MM.1S (cell line): ENCODE data around the gene FOXA2.

ENCODE experiments used
- DNase-seq: peaks from one replicate; pipeline ENCODE4 v3.0.0-alpha.2; 2015
- H2AFZ ChIP-seq: fragments of 300-600 bp; sonication (generic); 2 replicates; pipeline ENCODE4 v1.6.0; 2016; ENCODE audit warnings: antibody characterized with exemption, low read length
- H3F3A ChIP-seq: fragments of 300-600 bp; sonication (generic); 2 replicates; pipeline ENCODE4 v1.6.1; 2016; ENCODE audit warnings: mild to moderate bottlenecking, antibody characterized with exemption, low read length, moderate library complexity, mixed read lengths; ENCODE audit not compliant: insufficient read depth
- H3K27ac ChIP-seq: fragments of 300-600 bp; sonication (generic); 2 replicates; pipeline ENCODE4 v1.5.1; 2016; ENCODE audit warnings: mild to moderate bottlenecking, low read length
- H3K27me3 ChIP-seq: fragments of 300-600 bp; sonication (generic); replicated peaks from 2 replicates; pipeline ENCODE4 v1.6.0; 2016; ENCODE audit warnings: low read length; ENCODE audit not compliant: insufficient read depth
- H3K36me3 ChIP-seq: fragments of 300-600 bp; sonication (generic); replicated peaks from 2 replicates; pipeline ENCODE4 v1.6.1; 2016; ENCODE audit warnings: mild to moderate bottlenecking, low read length, mixed read lengths; ENCODE audit not compliant: insufficient read depth
- H3K4me1 ChIP-seq: fragments of 300-600 bp; sonication (generic); 2 replicates; pipeline ENCODE4 v1.6.1; 2016; ENCODE audit warnings: low read length, mixed read lengths
- H3K4me2 ChIP-seq: fragments of 300-600 bp; sonication (generic); 2 replicates; pipeline ENCODE4 v1.6.0; 2016; ENCODE audit warnings: low read depth, low read length
- H3K4me3 ChIP-seq: fragments of 300-600 bp; sonication (generic); 2 replicates; pipeline ENCODE4 v1.5.1; 2016; ENCODE audit warnings: low read length, mixed read lengths
- H3K79me2 ChIP-seq: fragments of 300-600 bp; sonication (generic); 2 replicates; pipeline ENCODE4 v1.6.1; 2016; ENCODE audit warnings: mixed run types, low read length, mixed read lengths
- H3K9ac ChIP-seq: fragments of 300-600 bp; sonication (generic); 2 replicates; pipeline ENCODE4 v1.6.1; 2016; ENCODE audit warnings: low read length, mixed read lengths
- H3K9me2 ChIP-seq: fragments of 300-600 bp; sonication (generic); replicated peaks from 2 replicates; pipeline ENCODE4 v1.6.1; 2016; ENCODE audit warnings: mild to moderate bottlenecking, low read length, mixed read lengths; ENCODE audit not compliant: insufficient read depth
- H3K9me3 ChIP-seq: fragments of 300-600 bp; sonication (generic); replicated peaks from 2 replicates; pipeline ENCODE4 v1.6.1; 2016; ENCODE audit warnings: mild to moderate bottlenecking, low read length, mixed read lengths; ENCODE audit not compliant: insufficient read depth
- H4K20me1 ChIP-seq: fragments of 300-600 bp; sonication (generic); 2 replicates; pipeline ENCODE4 v1.6.1; 2016; ENCODE audit warnings: mild to moderate bottlenecking, low read length, moderate library complexity, mixed read lengths; ENCODE audit not compliant: insufficient read depth
- EZH2 ChIP-seq: fragments of 300-600 bp; sonication (generic); optimal IDR thresholded peaks from 2 replicates; pipeline ENCODE3; 2017; ENCODE audit warnings: low read depth, mild to moderate bottlenecking, antibody characterized with exemption, low read length, mixed read lengths
- EZH2phosphoT487 ChIP-seq: fragments of 300-600 bp; sonication (generic); IDR thresholded peaks from 2 replicates; pipeline ENCODE4 v1.6.1; 2018; ENCODE audit warnings: antibody characterized with exemption, low read length
- TF ChIP-seq, protein P1 (sequence below): fragments of 300-600 bp; sonication (generic); IDR thresholded peaks from 2 replicates; pipeline ENCODE4 v1.5.1; 2016; ENCODE audit warnings: antibody characterized with exemption, low read length, mixed read lengths

FOXA2 gene

DNA sequence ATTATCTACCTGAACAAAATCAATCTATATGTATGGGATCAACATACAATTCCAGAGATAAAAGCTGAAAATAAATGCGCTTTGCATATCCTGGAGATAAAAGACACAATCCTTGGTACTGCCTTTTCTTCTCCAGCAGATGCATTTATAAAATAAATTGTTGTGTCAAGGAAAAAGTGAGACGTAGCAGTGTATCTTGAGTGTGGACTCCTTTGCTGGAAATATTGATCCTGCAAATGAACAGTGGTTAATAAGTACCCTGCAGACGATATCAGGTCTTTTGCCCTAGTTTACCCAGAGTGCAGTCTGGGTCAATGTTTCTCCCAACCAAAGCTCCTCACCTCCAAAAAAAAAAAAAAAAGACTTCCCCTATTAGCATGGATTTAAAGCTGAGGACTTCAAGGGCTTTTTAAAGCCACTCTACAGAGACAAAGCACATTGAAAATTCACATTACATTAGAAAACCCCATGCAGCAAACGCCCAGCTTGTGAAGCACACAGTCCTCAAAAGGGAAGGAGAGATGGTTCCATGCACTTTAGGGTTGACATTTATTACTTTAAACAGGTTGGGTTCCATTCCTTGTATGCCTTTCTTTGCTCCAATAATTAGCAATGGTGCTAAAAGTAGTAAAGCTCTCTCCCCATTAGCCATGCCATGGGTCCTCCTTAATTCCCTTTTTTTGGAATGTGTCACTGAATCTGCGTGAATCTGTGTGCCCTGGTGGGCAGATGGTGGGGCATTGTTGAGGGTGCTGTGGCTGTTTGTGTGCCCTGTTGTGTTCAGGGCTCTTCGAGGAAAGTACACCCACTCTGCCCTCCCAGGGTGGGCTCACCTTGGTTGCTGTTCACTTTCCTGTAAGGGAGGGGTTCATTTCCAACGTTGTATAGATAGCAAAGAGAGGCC, 21.1 kb downstream of the FOXA2 start:
- no peaks in the 10 kb centered on the region for H4K20me1 ChIP-seq
- no peak for DNase-seq
- H3K79me2 ChIP-seq = no peaks in the 10 kb centered on the region
- TF ChIP-seq, protein P1, sequence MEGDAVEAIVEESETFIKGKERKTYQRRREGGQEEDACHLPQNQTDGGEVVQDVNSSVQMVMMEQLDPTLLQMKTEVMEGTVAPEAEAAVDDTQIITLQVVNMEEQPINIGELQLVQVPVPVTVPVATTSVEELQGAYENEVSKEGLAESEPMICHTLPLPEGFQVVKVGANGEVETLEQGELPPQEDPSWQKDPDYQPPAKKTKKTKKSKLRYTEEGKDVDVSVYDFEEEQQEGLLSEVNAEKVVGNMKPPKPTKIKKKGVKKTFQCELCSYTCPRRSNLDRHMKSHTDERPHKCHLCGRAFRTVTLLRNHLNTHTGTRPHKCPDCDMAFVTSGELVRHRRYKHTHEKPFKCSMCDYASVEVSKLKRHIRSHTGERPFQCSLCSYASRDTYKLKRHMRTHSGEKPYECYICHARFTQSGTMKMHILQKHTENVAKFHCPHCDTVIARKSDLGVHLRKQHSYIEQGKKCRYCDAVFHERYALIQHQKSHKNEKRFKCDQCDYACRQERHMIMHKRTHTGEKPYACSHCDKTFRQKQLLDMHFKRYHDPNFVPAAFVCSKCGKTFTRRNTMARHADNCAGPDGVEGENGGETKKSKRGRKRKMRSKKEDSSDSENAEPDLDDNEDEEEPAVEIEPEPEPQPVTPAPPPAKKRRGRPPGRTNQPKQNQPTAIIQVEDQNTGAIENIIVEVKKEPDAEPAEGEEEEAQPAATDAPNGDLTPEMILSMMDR = no peak
- TF ChIP-seq EZH2phosphoT487 (no peak), EZH2 (no peak)
- H3K4me2 ChIP-seq = no peak overlapping the region
- H3K9me2 ChIP-seq = no peaks in the 10 kb centered on the region
- H3K27me3 ChIP-seq = no peaks in the 10 kb centered on the region
- no peak overlapping the region for H2AFZ ChIP-seq
- no peaks in the 10 kb centered on the region for H3F3A ChIP-seq
- H3K4me1 ChIP-seq = no peaks in the 10 kb centered on the region
- H3K36me3 ChIP-seq = no peaks in the 10 kb centered on the region
- no peak overlapping the region for H3K27ac ChIP-seq
- H3K4me3 ChIP-seq = no peak overlapping the region
- no peak overlapping the region for H3K9ac ChIP-seq
- H3K9me3 ChIP-seq = no peaks in the 10 kb centered on the region

DNA sequence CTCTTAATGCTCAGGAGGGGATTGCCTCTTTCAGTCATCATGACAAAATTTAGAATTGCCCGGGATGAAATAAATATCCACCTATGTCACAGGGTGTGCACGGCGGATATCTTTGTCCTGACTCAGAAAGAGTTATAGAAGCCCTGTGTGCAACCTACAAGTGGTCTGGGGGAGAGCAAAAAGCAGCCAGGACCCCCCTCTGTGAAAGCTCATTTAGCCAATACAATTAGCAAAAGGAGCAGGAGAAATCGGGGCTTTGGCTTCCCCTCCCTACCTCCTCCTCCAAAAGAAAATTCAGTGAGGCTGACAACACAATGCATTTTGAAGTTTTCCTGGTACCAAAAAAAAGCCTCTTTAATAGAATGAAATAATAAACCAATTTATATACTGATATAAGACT, 21.8 kb downstream of the FOXA2 start:
- no peaks in the 10 kb centered on the region for H3K9me3 ChIP-seq
- no peaks in the 10 kb centered on the region for H3K36me3 ChIP-seq
- DNase-seq = no peak
- no peak overlapping the region for H3K4me2 ChIP-seq
- no peaks in the 10 kb centered on the region for H3F3A ChIP-seq
- no peaks in the 10 kb centered on the region for H4K20me1 ChIP-seq
- no peaks in the 10 kb centered on the region for H3K27me3 ChIP-seq
- no peaks in the 10 kb centered on the region for H3K4me1 ChIP-seq
- no peak overlapping the region for H3K27ac ChIP-seq
- no peaks in the 10 kb centered on the region for H3K9me2 ChIP-seq
- H3K9ac ChIP-seq = no peak overlapping the region
- no peak overlapping the region for H2AFZ ChIP-seq
- H3K4me3 ChIP-seq = no peak overlapping the region
- H3K79me2 ChIP-seq = no peaks in the 10 kb centered on the region
- TF ChIP-seq EZH2 (no peak), EZH2phosphoT487 (no peak)
- TF ChIP-seq, protein P1 = no peak

DNA sequence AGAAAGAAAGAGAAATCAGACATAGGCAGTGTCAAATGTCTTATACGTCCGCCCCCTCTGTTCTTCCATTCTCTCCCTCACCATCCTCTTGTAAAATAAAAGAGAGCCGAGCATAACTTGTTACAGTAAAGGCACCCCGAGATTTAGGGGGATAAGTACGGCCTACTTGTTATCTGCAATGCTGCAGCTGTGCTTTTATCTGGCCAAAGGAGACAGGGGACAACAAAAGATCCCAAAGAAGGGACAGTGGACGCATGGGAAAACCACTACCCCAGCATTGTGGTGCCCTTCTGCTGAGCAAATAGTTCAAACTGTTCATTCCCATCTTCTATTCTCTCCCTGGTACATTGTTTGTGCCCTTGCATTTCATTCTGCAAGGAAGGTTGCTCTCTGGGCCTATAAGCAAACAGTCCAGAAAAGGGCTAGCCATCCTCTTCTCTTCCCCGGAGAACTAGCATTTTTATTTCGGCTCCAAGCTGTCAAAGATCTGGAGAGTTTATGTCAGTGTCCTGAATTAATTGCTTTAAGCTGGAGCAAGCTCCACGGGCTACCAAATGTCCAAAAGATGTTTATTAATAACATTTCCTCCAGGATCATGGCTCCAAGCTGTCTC, 22.3 kb downstream of the FOXA2 start:
- Histone ChIP-seq H3K4me1 (no peaks in the 10 kb centered on the region), H3K4me3 (no peak overlapping the region), H3K9me2 (no peaks in the 10 kb centered on the region), H3K4me2 (no peak overlapping the region), H3K36me3 (no peaks in the 10 kb centered on the region), H3K27ac (no peak overlapping the region), H3K79me2 (no peaks in the 10 kb centered on the region), H2AFZ (no peak overlapping the region), H4K20me1 (no peaks in the 10 kb centered on the region), H3K9me3 (no peaks in the 10 kb centered on the region), H3K27me3 (no peaks in the 10 kb centered on the region), H3F3A (no peaks in the 10 kb centered on the region), H3K9ac (no peak overlapping the region)
- no peak for DNase-seq
- TF ChIP-seq EZH2 (no peak), EZH2phosphoT487 (no peak)
- TF ChIP-seq, protein P1 = no peak
